Measurements from ENCODE around the gene RDH11.
"Not testable (repeated sequence)": the region's sequence is repeated elsewhere in the genome, so short reads cannot be mapped to it uniquely, and the experiment has no call there.

Gene RDH11

GRCh38 chr14:67704484-67705089, 9.0 kb upstream of the RDH11 start:
- DNase-seq (ENCODE audit: low read depth in 2 of 2), result peak in 1 of 2 donors; percentile 28

DNA sequence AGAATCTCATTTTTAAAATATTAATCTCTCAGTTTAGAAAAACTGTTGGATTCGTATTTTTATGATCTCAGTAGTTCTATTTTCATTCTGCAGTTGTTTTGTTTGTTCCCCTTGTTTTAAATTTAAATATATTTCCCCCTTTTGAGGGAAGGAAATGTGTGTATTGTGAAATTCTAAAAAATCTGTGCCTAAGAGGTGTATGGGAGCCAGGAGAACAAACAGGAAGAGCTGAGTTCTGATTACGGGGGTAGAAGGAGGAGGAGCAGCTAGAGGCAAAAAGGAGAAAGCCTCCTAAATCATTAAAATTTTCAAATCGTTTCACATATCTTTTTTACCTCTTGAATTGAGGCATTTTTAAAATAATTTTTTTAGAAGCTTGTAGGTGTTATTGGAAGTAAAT, 8.4 kb upstream of the RDH11 start:
- no peak for DNase-seq (ENCODE audit: low read depth in 2 of 2)

DNA sequence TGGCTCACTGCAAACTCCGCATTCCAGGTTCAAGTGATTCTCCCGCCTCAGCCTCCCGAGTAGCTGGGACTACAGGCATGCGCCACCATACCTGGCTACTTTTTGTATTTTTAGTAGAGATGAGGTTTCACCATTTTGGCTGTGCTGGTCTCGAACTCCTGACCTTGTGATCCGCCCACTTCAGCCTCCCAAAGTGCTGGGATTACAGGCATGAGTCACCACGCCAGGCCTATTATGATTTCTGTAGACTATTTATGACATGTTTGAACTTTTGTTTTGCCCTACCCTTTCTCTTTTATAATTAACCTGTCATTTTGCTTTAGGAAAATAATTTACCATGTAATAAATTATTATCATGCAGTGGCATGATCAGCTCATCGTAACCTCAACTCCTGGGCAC, 5.9 kb upstream of the RDH11 start, which contains the start of gene RDH12:
Gene RDH12 (plus strand): TSS at position 395 of the 400 bp plus-strand sequence. CDS start 20,757 bp downstream, outside the sequence.
- not testable (repeated sequence) for DNase-seq (ENCODE audit: low read depth in 2 of 2)

GRCh38 chr14:67698179-67698578, 2.6 kb upstream of the RDH11 start:
- no peak for DNase-seq (ENCODE audit: low read depth in 2 of 2)

- no peak for DNase-seq (ENCODE audit: low read depth in 2 of 2)
These were observed 1.4 kb upstream of the RDH11 start for GRCh38 chr14:67697006-67697405.

- peak; percentile 47 to 54 for DNase-seq (ENCODE audit: low read depth in 2 of 2)
These were observed 672 bp downstream of the RDH11 start for GRCh38 chr14:67694791-67695393.

DNA sequence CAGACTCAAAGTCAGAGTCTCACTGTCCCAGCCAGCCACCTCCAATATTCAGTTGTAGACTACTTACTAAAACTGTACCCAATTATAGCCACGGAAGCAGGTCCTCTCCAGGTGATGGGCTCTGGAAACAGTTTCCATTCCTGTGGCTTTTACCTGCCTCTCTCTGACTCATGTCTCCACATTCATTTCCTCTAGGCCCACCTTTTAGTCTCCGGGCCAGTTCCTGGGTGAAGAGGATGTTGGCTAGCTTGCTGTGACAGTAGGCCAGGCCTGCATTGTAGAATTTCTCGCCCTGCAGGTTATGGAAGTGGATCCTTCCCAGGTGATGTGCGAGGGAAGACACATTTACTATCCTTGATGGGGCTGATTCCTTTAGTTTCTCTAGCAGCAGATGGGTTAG, 5.6 kb downstream of the RDH11 start:
- no peak for DNase-seq (ENCODE audit: low read depth in 2 of 2)

- DNase-seq (ENCODE audit: low read depth in 2 of 2), result no peak
These were observed 11.7 kb downstream of the RDH11 start for GRCh38 chr14:67683842-67684241.

GRCh38 chr14:67680941-67681340, 14.6 kb downstream of the RDH11 start:
- DNase-seq (ENCODE audit: low read depth in 2 of 2), result no peak

GRCh38 chr14:67680121-67680602, 15.4 kb downstream of the RDH11 start:
- DNase-seq (ENCODE audit: low read depth in 2 of 2), result no peak

DNA sequence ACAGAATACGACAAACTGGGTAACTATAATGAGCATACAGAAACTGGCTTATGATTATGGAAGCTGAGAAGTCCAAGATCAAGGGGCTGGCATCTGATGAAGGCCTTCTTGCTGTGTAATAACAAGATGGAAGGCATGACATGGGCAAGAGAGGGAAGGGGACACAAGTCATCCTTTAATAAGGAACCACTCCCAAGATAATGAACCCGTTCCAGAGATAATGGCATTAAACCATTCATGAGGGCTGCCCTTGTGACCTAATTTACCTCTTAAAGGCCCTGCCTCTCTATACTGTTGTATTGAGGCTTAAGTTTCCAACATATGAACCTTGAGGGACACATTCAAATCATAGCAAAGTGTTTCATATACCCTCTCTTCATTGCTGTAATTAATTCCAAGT, 16.6 kb downstream of the RDH11 start:
- DNase-seq (ENCODE audit: low read depth in 2 of 2), result no peak

DNA sequence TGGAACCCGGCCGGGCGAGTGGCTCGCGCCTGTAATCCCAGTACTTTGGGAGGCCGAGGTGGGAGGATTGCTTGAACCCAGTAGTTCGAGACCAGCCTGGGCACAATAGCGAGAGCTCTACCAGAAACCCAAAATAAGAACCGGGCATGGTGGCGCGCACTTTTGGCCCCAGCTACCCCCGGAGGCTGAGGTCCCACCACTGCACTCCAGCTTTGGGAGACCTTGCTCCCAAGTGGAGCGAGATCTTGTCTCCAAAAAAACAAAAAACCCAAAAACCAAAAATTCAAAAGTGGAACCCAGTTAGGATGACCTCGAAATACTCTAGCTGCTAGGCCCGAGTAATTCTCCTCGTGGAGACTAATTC, 20.4 kb downstream of the RDH11 start:
- no peak for DNase-seq (ENCODE audit: low read depth in 2 of 2)

DNA sequence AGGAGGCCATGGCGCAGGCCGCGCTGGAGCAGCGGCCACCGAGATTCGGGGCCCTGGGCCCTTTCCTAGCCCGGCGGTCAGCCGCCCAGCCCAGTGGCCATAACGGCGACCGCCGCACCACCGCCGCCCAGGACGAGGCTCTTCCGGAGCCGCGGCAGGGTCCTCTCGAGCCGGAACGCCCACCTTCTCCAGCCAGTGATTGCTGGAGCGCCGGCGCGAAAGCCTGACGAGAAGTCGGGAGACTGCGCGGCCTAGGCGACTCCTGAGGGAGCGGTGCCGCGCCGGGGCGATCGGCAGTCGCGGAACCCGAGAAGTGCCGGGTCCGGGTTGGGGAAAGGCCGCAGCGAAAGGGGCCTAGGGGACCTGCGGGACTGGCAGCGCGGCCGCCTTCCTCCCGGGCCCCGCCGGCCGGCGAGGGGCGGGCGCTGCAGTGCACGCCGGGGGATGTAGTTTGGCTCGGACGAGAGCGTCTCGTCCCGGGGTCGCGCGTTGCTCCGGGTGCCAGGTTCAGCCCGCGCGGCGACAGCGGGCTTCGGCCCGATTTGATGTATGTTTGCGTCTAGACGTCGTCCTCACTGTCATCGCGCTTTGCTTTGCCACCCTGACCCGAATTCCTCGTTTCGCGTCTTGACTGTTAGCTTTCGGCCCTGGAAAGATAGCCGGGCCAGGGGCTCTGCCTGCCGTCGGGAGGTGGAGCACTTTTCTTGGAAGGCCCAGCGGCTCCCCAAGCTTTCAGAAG, 20.9 kb downstream of the RDH11 start, which contains the start of gene VTI1B:
Gene VTI1B (minus strand): TSS at position 153 of the 739 bp plus-strand sequence. CDS start 143 bp downstream, at position 10.
- peak; percentile 68 to 72 for DNase-seq (ENCODE audit: low read depth in 2 of 2)

- peak in 1 of 2 donors; percentile 46 for DNase-seq (ENCODE audit: low read depth in 2 of 2)
These were observed 21.5 kb downstream of the RDH11 start for GRCh38 chr14:67674139-67674479.

- DNase-seq (ENCODE audit: low read depth in 2 of 2), result no peak
These were observed 22.1 kb downstream of the RDH11 start for GRCh38 chr14:67673451-67673850.

GRCh38 chr14:67668559-67668958, 27.0 kb downstream of the RDH11 start:
- DNase-seq (ENCODE audit: low read depth in 2 of 2), result no peak

DNA sequence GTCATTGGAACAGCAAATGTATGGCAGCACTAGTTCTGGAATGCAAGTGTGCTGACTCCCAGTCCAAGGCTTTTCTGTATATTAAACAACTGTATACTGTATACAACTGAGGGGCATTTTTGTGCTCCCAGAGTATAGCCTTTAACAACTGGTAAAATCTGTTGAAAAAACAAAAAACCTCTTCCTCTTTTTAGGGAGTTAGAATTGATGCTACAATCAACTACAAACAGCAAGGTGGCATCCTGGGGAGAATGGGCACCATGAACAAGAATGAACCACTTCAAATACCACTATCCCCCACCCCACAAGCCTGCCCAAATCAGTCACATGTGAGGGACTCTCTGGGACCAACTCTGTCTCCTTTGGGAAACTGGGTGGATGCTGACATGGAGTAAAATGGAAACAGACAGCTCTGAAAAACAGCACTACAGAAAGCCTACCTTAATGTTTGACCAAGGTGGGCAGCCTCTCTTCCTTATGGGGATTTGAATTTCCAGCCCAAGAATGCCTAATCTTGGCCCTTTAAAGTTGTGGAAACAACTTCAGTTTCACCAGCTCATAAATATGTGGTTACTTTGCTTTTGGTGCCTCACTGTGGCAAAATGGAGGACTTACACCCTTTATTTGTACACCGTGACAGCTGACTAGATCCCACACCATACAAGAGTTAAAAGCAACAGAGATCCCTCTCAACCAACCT, 28.7 kb downstream of the RDH11 start:
- DNase-seq (ENCODE audit: low read depth in 2 of 2), result peak in 1 of 2 donors; percentile 18

DNA sequence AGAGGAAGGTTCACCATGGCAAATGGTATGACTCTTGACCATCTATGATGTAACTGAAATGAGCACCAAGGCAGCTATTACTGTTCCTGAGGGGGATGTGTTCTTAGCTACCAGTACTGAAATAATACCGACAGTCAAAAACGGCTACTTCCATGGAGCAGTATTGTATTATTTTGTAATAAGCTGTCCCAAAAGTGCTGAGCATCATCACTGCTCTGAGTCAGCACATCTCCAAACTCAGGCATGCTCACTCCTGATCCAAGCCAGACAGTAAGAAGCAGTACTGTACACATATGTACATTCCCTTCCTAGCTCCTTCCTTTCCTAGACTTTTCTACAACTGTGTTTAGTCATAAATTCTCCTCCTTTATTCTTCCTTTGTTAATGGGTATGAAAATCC, 29.7 kb downstream of the RDH11 start:
- DNase-seq (ENCODE audit: low read depth in 2 of 2), result no peak

DNA sequence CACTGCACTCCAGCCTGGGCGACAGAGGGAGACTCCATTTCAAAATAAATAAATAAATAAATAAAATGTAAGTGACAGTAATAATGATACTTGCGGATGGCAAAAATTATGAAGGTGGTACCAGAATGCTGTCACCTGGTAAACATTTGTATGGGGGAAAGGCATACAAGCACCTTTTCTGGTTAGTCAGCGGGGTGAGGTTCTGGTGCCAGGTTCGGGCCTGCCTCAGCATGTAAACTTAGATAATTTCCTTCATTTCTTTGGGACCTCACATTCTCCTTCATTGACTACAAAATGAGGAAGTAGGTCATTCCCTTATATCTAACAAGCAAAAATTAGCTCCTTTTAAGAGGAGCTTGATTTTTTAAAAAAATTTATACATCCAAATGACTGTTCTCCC, 31.9 kb downstream of the RDH11 start:
- DNase-seq (ENCODE audit: low read depth in 2 of 2), result no peak

GRCh38 chr14:67653651-67654280, 41.8 kb downstream of the RDH11 start:
- no peak for DNase-seq (ENCODE audit: low read depth in 2 of 2)

DNA sequence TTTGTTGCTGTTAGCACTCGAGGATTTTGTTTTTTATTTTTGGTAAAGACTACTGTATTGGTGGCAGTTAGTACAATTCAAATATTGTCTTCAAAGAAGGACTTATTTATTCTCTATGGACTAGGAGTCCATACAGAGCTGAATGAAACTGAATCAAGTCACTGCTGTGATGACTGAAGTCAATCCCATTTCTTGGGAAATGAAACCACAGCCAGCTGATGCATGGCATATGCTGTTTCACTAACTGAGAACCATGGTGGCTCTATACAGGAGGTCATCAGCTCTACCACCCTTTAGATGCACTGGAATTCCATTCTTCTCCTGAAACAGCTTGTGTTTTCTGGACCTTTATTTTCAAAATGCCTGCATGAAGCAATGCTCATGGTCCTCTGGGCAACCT, 43.4 kb downstream of the RDH11 start:
- no peak for DNase-seq (ENCODE audit: low read depth in 2 of 2)

- DNase-seq (ENCODE audit: low read depth in 2 of 2), result no peak
These were observed 44.9 kb downstream of the RDH11 start for GRCh38 chr14:67650694-67651093.
